A549 (cell line): Measurements from ENCODE around the gene KLRD1.

Experiments used
- CTCF ChIP-seq: fragments of >200 bp; sonication (Bioruptor Twin); formaldehyde crosslinking; IDR thresholded peaks from 3 replicates; pipeline ENCODE4 v1.5.1; 2016
- POLR2A ChIP-seq: IDR thresholded peaks from 2 replicates; pipeline ENCODE4 v1.6.1; 2012; ENCODE audit warnings: mild to moderate bottlenecking, low read length
- SMC3 ChIP-seq: fragments of >200 bp; sonication (Bioruptor Twin); formaldehyde crosslinking; IDR thresholded peaks from 3 replicates; pipeline ENCODE4 v1.6.1; 2018; ENCODE audit warnings: inconsistent platforms

GRCh38 chr12:10362325-10362724 is 54.7 kb downstream of the KLRD1 start:
- TF ChIP-seq CTCF (no peak), POLR2A (no peak), SMC3 (no peak)
